ENCODE results near the gene CCDC9B.

The CCDC9B gene

DNA sequence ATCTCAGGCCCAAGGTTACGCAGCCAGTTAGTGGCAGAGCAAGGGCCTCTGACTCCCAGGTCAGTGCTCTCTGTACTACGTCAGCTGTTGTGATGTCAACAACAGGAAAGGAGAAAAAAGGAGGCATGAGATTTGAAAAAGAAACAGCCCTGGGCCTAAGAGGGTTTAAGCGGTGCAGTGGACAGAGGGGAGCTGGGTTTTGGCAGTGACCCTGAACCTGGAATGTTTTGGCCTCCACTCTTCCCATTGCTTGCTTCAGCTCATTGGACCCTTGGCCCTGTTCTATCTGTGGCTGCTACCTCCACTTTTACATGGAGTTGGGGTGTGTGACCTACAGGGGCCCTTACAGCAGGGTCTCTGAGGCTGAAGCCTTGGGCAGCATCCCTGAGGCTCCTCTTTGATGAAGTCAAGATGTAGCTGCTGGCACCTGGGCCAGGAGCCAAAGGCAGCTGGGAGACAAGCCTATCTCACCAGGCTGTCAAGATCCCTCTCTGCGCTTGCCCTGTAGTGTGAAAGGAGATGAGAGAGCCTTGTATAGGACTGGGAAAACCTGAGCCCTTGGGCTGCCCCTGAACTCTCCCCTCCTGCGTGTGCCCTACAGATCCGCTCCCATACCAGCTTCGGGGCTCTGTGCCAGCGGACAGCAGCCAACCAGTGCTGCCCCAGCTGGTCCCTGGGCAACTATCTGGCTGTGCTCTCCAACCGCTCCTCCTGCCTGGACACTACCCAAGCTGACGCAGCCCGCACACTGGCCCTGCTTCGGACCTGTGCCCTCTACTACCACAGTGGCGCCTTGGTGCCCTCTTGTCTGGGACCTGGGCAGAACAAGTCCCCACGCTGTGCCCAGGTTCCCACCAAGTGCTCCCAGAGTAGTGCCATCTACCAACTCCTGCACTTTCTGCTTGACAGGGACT is 26.0 kb upstream of the CCDC9B start:
- Histone ChIP-seq H3K4me1 (ENCODE audit: insufficient read depth, low read length) (peaks cover 18% of the 10 kb centered on the region), H3K79me2 (ENCODE audit: insufficient read depth, low read length) (no peaks in the 10 kb centered on the region), H2AFZ (ENCODE audit: low read depth, low read length) (peak overlapping the region; percentile 97), H3K9me3 (ENCODE audit: insufficient read depth, low read length, severe bottlenecking) (no peaks in the 10 kb centered on the region), H3K27ac (ENCODE audit: low read length) (no peak overlapping the region), H3K9ac (ENCODE audit: low read depth, low read length) (peak overlapping the region; percentile 67; the same call in 1 of the 2 replicates), H4K20me1 (ENCODE audit: insufficient read depth, low read length) (no peaks in the 10 kb centered on the region), H3K4me2 (ENCODE audit: insufficient read depth, low read length) (peak overlapping the region; percentile 100), H3K4me3 (ENCODE audit: low read depth in 1 of 2, low read length in 2 of 2) (peak overlapping the region in 1 of 2 experiments; percentile 74; a peak in 2 of 4 replicates), H3K36me3 (ENCODE audit: insufficient read depth, low read length) (no peaks in the 10 kb centered on the region), H3K27me3 (ENCODE audit: insufficient read depth, low read length, poor library complexity) (no peaks in the 10 kb centered on the region)
- no peak for DNase-seq
- TF ChIP-seq, protein P1, sequence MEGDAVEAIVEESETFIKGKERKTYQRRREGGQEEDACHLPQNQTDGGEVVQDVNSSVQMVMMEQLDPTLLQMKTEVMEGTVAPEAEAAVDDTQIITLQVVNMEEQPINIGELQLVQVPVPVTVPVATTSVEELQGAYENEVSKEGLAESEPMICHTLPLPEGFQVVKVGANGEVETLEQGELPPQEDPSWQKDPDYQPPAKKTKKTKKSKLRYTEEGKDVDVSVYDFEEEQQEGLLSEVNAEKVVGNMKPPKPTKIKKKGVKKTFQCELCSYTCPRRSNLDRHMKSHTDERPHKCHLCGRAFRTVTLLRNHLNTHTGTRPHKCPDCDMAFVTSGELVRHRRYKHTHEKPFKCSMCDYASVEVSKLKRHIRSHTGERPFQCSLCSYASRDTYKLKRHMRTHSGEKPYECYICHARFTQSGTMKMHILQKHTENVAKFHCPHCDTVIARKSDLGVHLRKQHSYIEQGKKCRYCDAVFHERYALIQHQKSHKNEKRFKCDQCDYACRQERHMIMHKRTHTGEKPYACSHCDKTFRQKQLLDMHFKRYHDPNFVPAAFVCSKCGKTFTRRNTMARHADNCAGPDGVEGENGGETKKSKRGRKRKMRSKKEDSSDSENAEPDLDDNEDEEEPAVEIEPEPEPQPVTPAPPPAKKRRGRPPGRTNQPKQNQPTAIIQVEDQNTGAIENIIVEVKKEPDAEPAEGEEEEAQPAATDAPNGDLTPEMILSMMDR (IDR thresholded peaks at IDR 0.05; ENCODE audit: borderline replicate concordance, extremely low read depth, low read length, poor library complexity, severe bottlenecking), result no peak
- TF ChIP-seq EZH2 (IDR thresholded peaks at IDR 0.05; ENCODE audit: borderline replicate concordance, low read depth, low read length, severe bottlenecking), result no peak
- ATAC-seq (ENCODE audit: insufficient read depth, low read depth), result no peak

- no peaks in the 10 kb centered on the region for H3K27me3 ChIP-seq (ENCODE audit: insufficient read depth, low read length, poor library complexity)
Observed at GRCh38 chr15:40365624-40366456, 25.1 kb upstream of the CCDC9B start.

DNA sequence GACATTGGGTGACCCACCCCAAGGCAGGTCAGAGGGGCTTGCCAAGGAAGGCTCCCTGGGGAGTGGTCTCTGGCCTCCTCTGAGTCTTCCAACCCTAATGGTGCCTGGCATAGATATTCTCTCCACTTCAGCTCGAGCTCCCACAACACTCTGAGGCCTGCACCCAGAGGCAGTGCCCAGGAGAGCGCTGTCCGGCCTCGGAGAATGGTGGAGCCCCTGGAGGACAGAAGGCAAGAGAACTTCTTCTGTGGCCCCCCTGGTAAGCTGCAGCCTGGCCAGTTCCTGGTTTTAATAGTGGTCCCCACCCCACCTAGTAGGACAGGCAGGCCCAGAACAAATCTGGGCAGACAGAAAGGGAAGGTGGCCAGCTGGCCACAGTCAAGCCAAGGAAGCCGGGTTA is 24.3 kb upstream of the CCDC9B start:
- Histone ChIP-seq H3K4me3 (ENCODE audit: low read depth in 1 of 2, low read length in 2 of 2) (no peak overlapping the region), H4K20me1 (ENCODE audit: insufficient read depth, low read length) (no peaks in the 10 kb centered on the region), H3K27ac (ENCODE audit: low read length) (no peak overlapping the region), H3K36me3 (ENCODE audit: insufficient read depth, low read length) (no peaks in the 10 kb centered on the region), H2AFZ (ENCODE audit: low read depth, low read length) (no peak overlapping the region), H3K9me3 (ENCODE audit: insufficient read depth, low read length, severe bottlenecking) (no peaks in the 10 kb centered on the region), H3K4me1 (ENCODE audit: insufficient read depth, low read length) (peaks cover 18% of the 10 kb centered on the region), H3K27me3 (ENCODE audit: insufficient read depth, low read length, poor library complexity) (no peaks in the 10 kb centered on the region), H3K4me2 (ENCODE audit: insufficient read depth, low read length) (no peak overlapping the region), H3K79me2 (ENCODE audit: insufficient read depth, low read length) (no peaks in the 10 kb centered on the region), H3K9ac (ENCODE audit: low read depth, low read length) (no peak overlapping the region)
- ATAC-seq (ENCODE audit: insufficient read depth, low read depth), result no peak
- DNase-seq, result no peak
- TF ChIP-seq EZH2 (IDR thresholded peaks at IDR 0.05; ENCODE audit: borderline replicate concordance, low read depth, low read length, severe bottlenecking), result no peak
- TF ChIP-seq, protein P1 (IDR thresholded peaks at IDR 0.05; ENCODE audit: borderline replicate concordance, extremely low read depth, low read length, poor library complexity, severe bottlenecking), result no peak

More at GRCh38 chr15:40365624-40366456, 25.1 kb upstream of the CCDC9B start:
- H2AFZ ChIP-seq (ENCODE audit: low read depth, low read length), result no peak overlapping the region
- no peaks in the 10 kb centered on the region for H3K9me3 ChIP-seq (ENCODE audit: insufficient read depth, low read length, severe bottlenecking)
- TF ChIP-seq, protein P1 (IDR thresholded peaks at IDR 0.05; ENCODE audit: borderline replicate concordance, extremely low read depth, low read length, poor library complexity, severe bottlenecking), result no peak
- no peak for TF ChIP-seq EZH2 (IDR thresholded peaks at IDR 0.05; ENCODE audit: borderline replicate concordance, low read depth, low read length, severe bottlenecking)
- no peaks in the 10 kb centered on the region for H3K79me2 ChIP-seq (ENCODE audit: insufficient read depth, low read length)
- H3K9ac ChIP-seq (ENCODE audit: low read depth, low read length), result no peak overlapping the region
- DNase-seq, result no peak
- no peak overlapping the region for H3K27ac ChIP-seq (ENCODE audit: low read length)
- no peaks in the 10 kb centered on the region for H3K36me3 ChIP-seq (ENCODE audit: insufficient read depth, low read length)
- H3K4me1 ChIP-seq (ENCODE audit: insufficient read depth, low read length), result peaks cover 18% of the 10 kb centered on the region
- no peaks in the 10 kb centered on the region for H4K20me1 ChIP-seq (ENCODE audit: insufficient read depth, low read length)
- no peak overlapping the region for H3K4me2 ChIP-seq (ENCODE audit: insufficient read depth, low read length)
- no peak overlapping the region for H3K4me3 ChIP-seq (ENCODE audit: low read depth in 1 of 2, low read length in 2 of 2)
- ATAC-seq (ENCODE audit: insufficient read depth, low read depth), result no peak

Measured in DND-41 (cell line).